NCI-H748 treated with DMSO at 0.1 percent for 48 hours (cell line): ENCODE data around the gene C20orf173.
"Not testable (repeated sequence)": the region's sequence is repeated elsewhere in the genome, so short reads cannot be mapped to it uniquely, and the experiment has no call there.

ENCODE experiments used
- DNase-seq: peaks from one replicate; lab custom pipeline; 2025; lab: John Stamatoyannopoulos, UW

Gene C20orf173, protein sequence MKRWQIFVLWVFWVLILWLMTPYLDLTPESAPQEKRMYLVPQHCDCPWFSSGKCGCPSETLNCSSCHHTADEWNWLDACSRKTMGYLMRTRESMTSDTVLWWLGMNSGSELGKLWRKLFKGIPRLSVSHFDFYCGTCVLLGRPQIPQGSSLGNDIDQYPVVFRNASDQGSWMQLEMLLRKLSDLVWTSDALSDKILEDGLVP

DNA sequence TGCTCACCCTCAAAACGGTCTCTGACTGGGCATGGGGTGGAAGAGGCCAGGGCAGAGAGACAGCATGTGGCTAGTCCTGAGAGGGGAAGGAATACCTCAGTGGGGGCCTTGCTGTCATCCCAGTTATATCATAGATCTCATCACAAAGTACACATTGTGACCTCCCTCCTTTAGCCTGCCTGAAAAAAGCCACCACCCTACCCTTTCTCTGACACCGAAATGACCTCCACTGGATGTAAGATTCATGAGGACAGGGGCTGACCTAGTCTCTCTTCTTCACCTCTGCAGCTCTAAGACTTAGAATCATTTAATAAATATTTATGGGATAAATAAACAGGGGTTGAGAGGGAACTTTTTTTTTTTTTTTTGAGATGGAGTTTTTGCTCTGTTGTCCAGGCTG lies at the start of gene C20orf173:
Gene C20orf173 (minus strand): TSS at position 101 of the 400 bp plus-strand sequence. CDS start 279 bp downstream, outside the sequence.
- DNase-seq, result no peak

DNA sequence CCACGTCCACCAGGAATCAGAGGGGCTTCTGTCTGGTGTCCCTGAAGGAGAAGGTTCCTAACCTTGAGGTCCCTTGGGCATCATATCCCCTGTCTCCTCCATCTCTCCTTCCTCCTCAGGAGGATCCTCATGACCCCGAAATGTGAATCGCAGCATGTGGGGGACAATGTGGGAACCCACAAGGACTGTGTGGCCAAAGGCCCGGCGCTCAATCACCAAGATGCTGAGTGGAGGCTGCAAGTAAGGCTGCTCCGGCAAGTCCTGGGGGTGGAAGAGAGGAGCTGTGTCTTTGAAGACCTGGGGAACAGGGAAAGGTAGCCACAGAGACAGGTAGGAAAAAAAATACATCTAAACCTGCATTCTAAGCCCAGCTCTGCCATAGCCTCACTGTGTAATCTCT lies 49.7 kb upstream of the C20orf173 start:
- no peak for DNase-seq

DNA sequence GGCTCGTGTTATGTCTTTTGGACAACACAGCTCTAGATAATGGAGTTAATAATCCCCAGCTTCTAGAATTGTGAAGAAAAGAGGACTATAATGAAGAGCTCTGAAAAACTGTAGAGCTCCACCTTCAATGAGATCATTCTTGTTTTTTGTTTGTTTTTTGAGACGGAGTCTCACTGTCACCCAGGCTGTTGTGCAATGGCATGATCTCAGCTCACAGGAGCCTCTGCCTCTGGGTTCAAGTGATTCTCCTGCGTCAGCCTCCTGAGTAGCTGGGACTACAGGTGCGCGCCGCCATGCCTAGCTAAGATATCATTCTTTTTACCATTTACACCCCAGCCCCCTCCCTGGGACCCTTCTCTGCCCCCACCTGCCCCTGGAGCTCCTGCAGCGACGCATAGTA lies 49.0 kb upstream of the C20orf173 start:
- no peak for DNase-seq

DNA sequence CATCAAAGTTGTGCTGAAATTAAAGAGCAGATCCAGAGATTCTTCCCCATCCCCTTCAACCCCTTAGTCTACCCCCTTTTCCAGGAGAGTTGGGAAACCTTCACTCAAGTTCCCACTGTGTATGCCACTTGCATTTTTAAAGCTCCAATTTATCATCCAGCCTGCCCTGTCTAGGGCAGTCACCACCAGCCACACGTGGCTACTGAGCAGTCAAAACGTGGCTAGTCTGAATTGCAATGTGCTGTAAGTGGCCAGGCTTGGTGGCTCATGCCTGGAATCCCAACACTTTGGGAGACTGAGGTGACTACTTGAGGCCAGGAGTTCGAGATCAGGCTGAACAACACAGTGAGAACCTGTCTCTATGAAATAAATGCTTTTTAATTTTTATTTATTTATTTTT lies 47.4 kb upstream of the C20orf173 start:
- DNase-seq, result no peak

DNA sequence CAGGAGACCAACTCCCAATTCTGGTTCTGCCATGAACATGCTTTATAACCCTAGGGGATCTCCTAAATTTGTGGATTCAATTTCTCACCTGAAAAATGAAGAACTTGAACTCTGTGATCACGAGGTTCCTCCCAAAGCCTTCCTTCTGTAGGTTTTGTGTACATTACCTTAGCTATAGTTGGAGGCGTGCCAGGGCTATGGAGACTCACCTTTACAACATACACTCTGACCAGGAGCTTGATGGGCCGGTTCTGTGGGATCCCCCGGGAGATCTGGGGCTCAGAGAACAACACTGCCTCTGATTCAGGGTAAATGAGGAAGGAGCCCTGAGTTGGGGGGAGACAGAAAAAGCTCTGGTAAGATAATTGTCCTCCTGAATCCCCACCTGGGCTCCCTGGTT lies 46.5 kb upstream of the C20orf173 start:
- DNase-seq, result peak; percentile 10

DNA sequence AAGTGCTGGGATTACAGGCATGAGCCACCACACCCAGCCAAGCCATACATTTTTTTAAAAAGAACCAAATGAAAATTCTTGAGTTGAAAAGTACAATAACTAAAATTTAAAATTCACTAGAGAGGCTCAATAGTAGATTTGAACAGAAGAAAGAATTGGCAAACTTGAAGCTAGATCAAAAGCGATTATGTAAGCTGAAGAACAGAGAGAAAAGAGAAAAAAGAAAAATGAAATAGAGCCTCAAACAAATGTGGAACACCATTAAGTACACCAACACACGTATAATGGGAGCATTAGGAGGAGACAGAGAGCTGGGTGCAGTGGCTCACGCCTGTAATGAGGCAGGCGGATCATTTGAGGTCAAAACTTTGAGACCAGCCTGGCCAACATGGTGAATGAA lies 43.4 kb upstream of the C20orf173 start:
- DNase-seq, result no peak

DNA sequence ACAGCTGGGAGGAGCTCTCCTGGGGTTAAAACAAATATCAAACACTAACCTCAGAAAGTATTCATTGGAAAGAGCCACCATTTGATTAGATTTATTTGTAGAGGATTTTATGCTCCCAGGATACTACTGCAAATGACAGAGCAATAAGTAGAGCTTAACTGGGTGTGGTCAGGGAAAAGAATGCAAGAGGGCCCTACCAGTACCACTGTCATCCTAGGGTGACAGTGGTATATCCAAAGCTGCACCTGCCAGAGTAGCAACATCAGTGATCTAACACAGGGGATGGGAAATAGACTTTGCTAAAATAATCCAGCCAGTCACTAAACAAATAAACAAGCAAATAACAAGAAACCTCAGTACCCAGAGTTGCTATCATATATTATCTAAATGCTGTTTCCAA lies 42.1 kb upstream of the C20orf173 start:
- no peak for DNase-seq

DNA sequence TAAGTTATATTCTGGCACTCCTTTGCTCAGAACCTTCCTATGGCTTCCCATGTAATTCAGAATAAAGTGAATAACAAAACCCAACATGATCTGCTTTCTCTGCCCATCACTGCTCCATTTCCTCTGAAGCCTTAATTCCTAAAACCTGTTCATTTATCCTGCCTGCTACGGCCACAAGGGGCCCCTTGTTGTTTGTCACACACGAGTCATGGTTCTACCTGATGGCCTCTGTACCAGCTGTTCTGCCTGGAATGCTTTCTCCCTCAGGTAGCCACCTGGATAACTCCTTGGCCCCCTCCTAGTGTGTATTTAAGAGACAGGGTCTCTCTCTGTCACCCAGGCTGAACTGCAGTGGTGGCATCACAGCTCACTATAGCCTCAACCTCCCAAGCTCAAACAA lies 39.2 kb upstream of the C20orf173 start:
- no peak for DNase-seq

DNA sequence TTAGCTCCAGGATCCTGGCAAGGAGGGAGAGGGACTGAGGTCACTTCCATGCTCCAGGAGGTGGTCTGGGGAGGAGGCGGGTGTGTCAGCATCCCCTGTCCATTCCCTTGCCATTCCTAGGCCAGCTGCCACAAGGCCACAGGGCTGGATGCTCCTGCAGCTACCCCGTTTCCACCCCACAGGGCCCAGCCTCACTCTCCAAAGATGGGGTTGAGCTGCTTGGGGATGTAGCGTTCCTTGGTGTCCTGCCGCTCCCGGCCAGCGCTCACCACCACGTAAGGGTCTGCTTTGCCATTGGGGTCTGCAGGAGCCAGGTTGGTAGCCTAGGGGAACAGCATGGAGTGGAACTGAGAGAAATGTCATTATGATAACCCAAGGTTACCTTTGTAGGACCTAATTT lies 35.5 kb upstream of the C20orf173 start:
- DNase-seq, result no peak

DNA sequence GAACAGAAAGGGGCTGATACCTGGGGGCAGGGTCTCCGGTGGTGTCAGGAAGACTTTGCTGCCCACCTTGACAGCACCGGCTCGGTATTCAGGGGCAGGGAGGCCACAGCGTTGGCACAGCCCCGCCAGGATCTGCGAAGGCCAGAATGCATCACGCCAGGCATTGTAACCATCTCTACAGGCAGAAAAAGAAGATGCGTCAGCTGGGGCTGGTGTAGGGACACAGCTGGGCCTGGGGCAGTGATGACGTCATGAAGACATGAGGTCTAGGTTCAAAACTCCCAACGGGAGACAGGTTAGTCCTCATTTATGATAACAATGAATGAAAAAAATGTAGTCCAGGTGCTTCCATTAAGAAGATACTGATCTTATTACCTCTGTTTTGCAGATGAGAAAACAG lies 34.4 kb upstream of the C20orf173 start:
- DNase-seq, result no peak

DNA sequence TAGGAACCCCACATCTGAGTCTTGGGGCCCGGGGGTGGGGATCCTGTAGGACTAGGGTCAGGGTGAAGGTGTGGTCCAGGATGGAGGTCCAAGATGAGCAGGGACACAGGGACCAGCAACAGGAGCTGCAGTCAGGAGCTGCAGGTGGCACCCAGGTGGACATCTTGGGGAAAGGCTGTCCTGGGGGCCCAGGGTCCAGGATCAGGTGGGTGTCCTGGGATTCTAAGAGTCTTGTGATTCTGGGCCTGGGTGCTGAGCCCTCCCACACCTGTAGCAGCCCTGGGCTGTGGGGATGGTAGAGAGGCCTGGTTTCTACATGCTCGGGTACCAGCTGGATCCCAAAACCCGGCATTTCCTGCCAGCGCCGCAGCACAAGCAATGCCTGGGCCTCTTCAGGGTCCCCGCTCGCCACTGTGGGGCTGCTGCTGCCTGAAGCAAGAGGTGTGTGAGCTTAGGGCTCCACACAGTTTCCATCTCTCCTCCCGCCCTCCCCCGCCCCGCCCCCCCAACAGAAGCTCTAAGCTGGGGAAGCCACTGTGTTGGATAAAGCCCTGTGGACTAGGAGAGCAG lies 33.2 kb upstream of the C20orf173 start:
- no peak for DNase-seq

DNA sequence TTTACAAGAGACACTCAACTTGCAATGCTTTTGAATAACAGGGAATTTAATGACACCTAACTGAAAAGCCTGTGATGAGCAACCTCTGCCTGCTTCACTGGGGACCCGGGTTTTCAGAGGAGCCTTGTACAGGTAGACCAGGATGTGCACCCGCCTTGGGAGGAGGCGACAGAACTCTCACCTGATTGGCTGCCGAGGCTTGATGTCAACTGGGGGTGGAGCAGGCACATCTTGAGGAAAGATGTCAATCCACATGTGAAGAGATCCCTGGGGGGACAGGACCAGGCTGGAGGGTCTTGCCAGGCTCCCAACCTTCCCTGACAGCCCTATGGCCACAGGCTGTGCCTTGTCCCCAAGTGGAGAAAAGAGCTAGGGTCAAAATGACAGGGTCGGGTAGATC lies 32.2 kb upstream of the C20orf173 start:
- DNase-seq, result no peak

DNA sequence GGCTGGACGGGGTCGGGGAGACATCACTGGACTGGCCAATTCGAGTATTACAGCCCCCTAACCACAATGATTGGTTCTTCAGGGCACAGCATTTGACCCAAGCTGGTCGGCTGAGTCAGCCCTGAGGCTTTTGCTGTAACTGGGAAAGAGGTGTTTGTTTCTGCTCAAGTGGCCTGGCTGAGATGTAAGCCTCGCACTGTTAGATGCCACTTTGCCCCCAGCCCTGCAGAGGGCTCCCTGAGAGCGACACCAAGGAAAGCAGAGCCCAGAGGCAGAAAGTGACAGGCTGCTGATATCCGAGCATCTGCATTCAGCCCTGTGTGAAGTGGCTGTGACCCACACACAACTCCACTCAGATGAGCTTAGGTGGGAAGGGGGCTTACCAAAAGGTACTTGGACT lies 31.8 kb upstream of the C20orf173 start:
- DNase-seq, result no peak

DNA sequence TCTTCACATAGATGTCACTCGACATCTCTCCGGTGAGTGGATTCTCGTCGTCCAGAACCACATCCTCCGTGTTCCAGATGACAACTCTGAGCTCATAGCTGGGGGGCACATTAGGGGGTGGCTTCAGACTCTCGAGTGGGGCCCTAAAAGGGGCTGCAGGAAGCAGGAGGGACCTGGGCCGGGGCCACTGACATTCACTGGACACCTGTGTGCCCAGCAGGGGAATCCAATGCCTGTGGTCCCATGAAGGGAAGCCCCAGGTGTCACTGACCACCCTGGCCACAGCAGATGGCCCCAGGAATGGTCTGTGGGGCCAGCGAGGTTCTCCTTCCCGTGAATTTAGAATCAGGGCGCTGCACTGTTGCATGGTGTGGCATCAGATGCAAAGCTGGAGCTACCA lies 31.1 kb upstream of the C20orf173 start:
- no peak for DNase-seq

DNA sequence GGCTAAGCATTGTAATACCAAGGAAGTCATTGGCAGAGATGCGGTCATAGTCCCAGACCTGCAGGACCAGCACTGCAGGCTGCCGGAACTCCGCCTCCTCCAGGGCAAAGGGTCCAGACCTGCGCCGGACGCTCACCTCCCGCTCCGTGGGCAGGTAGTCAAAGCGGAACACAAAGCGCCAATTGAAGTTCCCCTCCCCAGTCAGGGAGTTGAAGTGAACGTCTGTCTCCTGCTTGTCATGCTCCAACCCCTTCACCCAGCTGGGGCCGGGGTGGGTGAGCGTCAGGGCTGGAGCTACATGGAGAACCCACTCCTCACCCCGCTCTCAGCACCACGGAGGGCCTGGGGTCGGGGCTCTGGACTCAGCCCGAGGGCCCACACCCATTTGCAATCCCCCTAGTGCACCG lies 30.7 kb upstream of the C20orf173 start:
- no peak for DNase-seq

DNA sequence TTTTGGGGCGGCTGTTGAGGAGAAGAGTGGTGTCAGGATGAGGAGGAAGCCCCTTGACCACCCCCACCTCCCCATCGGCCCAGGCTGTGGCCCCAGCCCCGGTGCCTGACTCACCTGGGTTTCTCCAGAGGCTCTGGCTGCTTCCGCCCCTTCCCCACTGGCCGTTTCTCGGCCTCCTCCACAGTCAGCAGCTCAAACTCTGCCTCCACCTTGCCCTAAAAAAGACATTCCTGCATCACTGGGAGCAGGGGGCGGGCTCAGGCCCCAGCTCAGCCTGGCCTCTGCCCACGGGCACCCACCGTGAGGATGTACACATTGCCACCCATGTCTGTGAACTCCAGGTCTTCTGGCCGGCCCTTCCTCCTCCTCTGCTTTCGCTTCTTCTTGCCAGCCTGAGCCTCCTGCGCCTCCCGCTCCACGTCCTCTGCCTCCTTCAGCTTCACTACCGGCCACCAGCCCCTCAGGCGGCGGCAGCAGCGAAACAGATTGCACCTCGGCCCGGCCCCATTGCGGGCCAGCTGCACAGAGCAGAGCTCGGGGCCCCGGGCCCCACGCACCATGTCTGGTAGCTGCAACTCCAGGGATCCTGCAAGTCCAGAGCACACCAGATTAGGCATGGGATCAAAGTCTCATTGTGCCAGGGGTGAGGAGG lies 29.7 kb upstream of the C20orf173 start:
- no peak for DNase-seq

DNA sequence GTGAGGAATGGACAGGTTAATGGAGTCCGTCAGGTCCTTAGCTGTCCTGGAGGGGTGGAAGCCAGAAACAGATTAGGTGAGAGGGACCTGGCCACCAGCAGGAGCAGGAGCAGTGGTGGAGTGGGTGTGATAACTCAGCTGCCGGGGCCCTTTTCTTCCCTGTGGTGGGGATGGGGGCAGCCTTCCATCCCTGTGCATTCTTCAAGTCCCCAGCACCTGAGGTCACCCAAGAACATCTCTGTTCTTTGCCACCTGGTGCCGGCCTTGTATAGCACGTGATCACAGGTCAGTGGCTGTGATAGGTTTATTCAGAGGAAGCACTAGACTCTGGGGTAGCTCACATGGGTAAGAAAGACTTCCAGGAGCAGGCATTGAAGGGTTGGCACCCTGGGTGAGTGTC lies 29.0 kb upstream of the C20orf173 start:
- DNase-seq, result no peak

DNA sequence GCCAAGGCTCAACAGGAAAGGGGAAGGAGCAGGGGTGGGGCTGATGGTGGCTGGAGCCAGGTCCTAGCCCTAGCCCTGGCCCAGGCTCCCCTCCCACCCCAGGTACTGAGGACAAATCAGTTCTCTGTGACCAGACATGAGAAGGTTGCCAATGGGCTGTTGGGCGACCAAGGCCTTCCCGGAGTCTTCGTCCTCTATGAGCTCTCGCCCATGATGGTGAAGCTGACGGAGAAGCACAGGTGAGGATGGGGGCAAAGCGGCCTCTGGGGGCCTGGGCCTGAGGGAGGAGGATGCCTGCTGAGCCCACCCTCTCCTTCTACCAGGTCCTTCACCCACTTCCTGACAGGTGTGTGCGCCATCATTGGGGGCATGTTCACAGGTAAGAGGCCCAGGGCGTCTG lies 27.4 kb upstream of the C20orf173 start:
- DNase-seq, result no peak

DNA sequence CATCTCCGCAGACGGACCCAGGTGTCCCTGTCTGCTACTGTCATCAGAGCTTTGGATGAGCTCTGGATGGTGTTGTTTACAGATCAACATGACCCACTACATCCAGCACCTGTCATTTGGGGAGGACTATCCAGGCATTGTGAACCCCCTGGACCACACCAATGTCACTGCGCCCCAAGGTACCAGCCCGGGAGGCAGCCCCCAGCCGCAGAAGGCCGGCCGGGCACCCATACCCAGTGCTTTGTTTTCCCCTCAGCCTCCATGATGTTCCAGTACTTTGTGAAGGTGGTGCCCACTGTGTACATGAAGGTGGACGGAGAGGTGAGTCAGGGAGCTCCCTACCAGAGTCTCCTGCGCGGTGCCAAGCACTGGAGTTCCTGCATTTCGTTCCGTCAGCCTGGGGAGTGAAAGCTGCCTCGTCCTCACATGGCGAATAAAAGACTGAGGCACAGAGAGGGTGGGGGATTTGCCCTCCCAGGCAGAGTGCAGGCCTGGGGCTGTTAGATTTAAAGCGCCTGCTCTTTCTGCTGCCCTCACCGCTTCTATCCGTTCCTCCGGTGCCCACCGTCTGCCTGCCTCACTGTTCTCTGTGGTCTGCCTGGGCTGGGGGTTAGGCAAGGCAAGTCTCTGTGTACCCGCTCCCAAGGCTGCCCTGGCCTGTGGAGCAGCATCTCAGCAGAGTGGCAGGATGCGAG lies 26.6 kb upstream of the C20orf173 start:
- DNase-seq, result no peak

DNA sequence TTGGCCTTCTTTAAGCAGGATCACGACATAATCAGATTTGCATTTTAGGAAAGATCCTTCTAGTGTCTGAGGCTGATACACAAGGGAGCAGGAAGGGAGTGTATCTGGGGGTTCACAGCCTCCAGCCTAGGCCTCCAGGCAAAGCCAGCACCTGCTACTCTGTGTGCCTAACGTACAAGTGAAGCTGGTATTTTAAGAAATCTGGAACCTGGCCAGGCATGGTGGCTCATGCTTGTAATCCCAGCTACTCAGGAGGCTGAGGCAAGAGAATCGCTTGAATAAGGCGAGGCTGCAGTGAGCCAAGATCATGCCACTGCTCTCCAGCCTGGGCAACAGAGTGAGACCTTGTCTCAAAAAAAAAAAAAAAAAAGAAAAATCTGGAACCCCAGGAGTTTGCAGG lies 26.0 kb upstream of the C20orf173 start:
- DNase-seq, result not testable (repeated sequence)

DNA sequence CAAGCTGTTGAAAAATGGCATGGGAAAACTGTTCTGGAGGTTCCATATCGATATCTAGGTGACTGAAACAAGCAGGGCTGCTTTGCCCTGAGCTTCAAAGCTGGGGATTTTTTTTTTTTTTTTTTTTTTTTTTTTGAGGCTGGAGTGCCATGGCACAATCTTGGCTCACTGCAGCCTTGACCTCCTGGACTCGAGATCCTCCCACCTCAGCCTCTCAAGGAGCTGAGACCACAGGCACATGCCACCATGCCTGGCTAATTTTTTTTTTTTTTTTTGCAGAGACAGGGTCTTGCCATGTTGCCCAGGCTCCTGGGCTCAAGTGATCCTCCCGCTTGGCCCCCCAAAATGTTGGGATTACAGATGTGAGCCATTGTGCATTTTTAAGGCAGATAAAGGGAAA lies 23.5 kb upstream of the C20orf173 start:
- no peak for DNase-seq

DNA sequence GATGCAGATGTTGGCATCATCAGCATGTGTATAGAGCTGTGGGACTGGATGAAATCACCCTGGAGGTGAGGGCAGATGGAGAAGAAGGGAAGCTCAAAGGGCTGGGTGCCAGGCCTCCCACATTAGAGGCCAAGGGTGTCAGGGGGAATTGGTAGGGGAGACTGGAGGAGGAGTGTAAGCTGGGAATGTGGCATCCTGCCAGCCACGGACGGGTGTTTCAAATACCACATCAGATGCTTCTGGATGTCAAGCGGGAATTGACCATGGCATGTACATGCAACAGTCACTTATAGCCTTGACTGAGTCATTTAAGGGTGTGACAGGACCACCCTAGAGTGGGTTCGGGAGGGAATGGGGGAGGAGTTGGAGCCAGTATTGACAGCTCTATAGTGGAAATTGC lies 22.1 kb upstream of the C20orf173 start:
- DNase-seq, result no peak

DNA sequence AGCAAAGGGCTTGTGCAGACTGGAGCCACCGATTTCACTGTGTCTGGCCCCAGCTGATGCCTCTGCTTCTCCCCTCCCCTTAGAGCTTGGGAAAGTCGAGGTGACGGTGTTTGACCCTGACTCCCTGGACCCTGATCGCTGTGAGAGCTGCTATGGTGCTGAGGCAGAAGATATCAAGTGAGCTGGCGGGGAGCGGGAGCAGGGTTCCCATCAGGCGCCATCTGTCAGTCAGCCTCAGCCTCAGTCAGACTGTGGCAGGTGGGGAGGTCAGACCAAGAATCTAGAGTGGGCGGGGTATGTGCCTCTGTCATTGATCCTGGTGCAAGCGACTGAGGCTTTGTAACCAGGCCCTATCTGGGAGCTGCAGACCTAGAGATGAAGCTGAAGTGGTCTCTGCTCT lies 17.9 kb upstream of the C20orf173 start:
- no peak for DNase-seq
